Endothelial cell of umbilical vein (primary cell): ENCODE results near the gene TECTA. TPM values are rescaled to one million over a fixed set of nuclear protein-coding genes. Genes with fewer than 3 reads are reported as not detected.

ENCODE experiments used
- BruUV-seq: library from RNA; stranded (reverse); fragments of 400-500 nt; replicated peaks from 2 replicates; lab custom pipeline; 2021; lab: Mats Ljungman, UMichigan
- CTCF ChIA-PET: fragments of 300-600, 350-600 bp; sonication (Branson Sonifier 250); formaldehyde crosslinking; loops from one replicate; lab custom pipeline; 2021; ENCODE audit warnings: antibody characterized with exemption, inconsistent platforms; lab: Charles Lee
- POLR2A ChIA-PET: fragments of 300-600, 350-600 bp; sonication (Branson Sonifier 250); formaldehyde crosslinking; loops from one replicate; lab custom pipeline; 2021; ENCODE audit warnings: antibody characterized with exemption, inconsistent platforms; lab: Charles Lee
- DNase-seq: peaks from one replicate; pipeline ENCODE4 v3.0.0-alpha.2; 2011; ENCODE audit warnings: low read depth, low spot score
- FAIRE-seq: peaks from 2 replicates; lab custom pipeline; 2011; peaks lifted over from hg19 to GRCh38; lab: Jason Lieb, UNC
- H2AFZ ChIP-seq: 2 replicates; pipeline ENCODE4 v1.6.0; 2012; ENCODE audit warnings: low read depth, low read length, control low read depth, inconsistent platforms
- H3K27ac ChIP-seq: 2 replicates; pipeline ENCODE4 v1.5.1; 2011; ENCODE audit warnings: low read depth, mild to moderate bottlenecking, control low read depth, low read length, moderate library complexity; ENCODE audit not compliant: insufficient read depth
- H3K27me3 ChIP-seq, 2 experiments: 2 replicates each; pipeline versions ENCODE4 v1.6.0 to v1.6.1; 2011; ENCODE audit warnings: low read length in 2 of 2, mixed read lengths in 1 of 2; ENCODE audit not compliant: control insufficient read depth in 2 of 2, insufficient read depth in 2 of 2
- H3K36me3 ChIP-seq, 2 experiments: 2 replicates in 1 of 2; 3 replicates in 1 of 2; pipeline ENCODE4 v1.5.1; 2011; ENCODE audit warnings: low read length in 2 of 2, mild to moderate bottlenecking in 1 of 2, moderate library complexity in 1 of 2; ENCODE audit not compliant: control insufficient read depth in 2 of 2, insufficient read depth in 2 of 2; ENCODE audit errors: extremely low read depth in 1 of 2
- H3K4me1 ChIP-seq: 3 replicates; pipeline ENCODE4 v1.5.1; 2011; ENCODE audit warnings: mild to moderate bottlenecking, low read length; ENCODE audit not compliant: control insufficient read depth, insufficient read depth; ENCODE audit errors: extremely low read depth
- H3K4me2 ChIP-seq: 2 replicates; pipeline ENCODE4 v1.6.1; 2011; ENCODE audit warnings: low read length, control low read depth, mixed read lengths; ENCODE audit not compliant: insufficient read depth
- H3K4me3 ChIP-seq, 3 experiments: fragments of 200-600 bp in 1 of 3; sonication (generic), shearing (Covaris generic) in 1 of 3; replicated peaks in 1 of 3; 2 replicates each; pipeline ENCODE4 v1.5.1; 2011 to 2016; ENCODE audit warnings: control low read depth in 3 of 3, low read length in 3 of 3, mild to moderate bottlenecking in 2 of 3, inconsistent platforms in 1 of 3, low read depth in 1 of 3, moderate library complexity in 1 of 3; ENCODE audit not compliant: insufficient read depth in 1 of 3
- H3K79me2 ChIP-seq: 2 replicates; pipeline ENCODE4 v1.6.0; 2012; ENCODE audit warnings: low read length, inconsistent platforms; ENCODE audit not compliant: control insufficient read depth, insufficient read depth
- H3K9ac ChIP-seq: replicated peaks from 2 replicates; pipeline ENCODE3; 2011; ENCODE audit warnings: low read length, control low read depth; ENCODE audit not compliant: insufficient read depth; ENCODE audit errors: extremely low read depth
- H3K9me1 ChIP-seq: replicated peaks from 3 replicates; pipeline ENCODE4 v1.6.0; 2011; ENCODE audit warnings: mild to moderate bottlenecking, low read length; ENCODE audit not compliant: control insufficient read depth, insufficient read depth; ENCODE audit errors: extremely low read depth
- H3K9me3 ChIP-seq: replicated peaks from 2 replicates; pipeline ENCODE4 v1.5.1; 2012; ENCODE audit warnings: low read length, inconsistent platforms; ENCODE audit not compliant: control insufficient read depth, insufficient read depth
- H4K20me1 ChIP-seq: replicated peaks from 2 replicates; pipeline ENCODE3; 2011; ENCODE audit warnings: mild to moderate bottlenecking, low read length; ENCODE audit not compliant: control insufficient read depth, insufficient read depth; ENCODE audit errors: extremely low read depth
- EZH2 ChIP-seq: IDR thresholded peaks from 2 replicates; pipeline ENCODE4 v1.6.1; 2012; ENCODE audit warnings: borderline replicate concordance, low read depth, mild to moderate bottlenecking, moderate library complexity, low read length, inconsistent platforms; ENCODE audit not compliant: severe bottlenecking
- FOS ChIP-seq: IDR thresholded peaks from 2 replicates; pipeline ENCODE4 v1.6.1; 2011; ENCODE audit warnings: mild to moderate bottlenecking, low read length, moderate library complexity, borderline replicate concordance; ENCODE audit not compliant: insufficient read depth
- GATA2 ChIP-seq: IDR thresholded peaks from 2 replicates; pipeline ENCODE4 v1.7.0; 2011; ENCODE audit warnings: low read depth, mild to moderate bottlenecking, moderate library complexity, mixed read lengths, low read length; ENCODE audit not compliant: insufficient read length, insufficient read depth
- JUN ChIP-seq: IDR thresholded peaks from 2 replicates; pipeline ENCODE4 v1.6.1; 2011; ENCODE audit warnings: borderline replicate concordance, low read depth; ENCODE audit not compliant: insufficient read length, insufficient read depth
- MYC ChIP-seq: IDR thresholded peaks from one replicate; pipeline ENCODE4 v1.6.1; 2011; ENCODE audit warnings: mild to moderate bottlenecking, low read depth, low read length
- POLR2A ChIP-seq: IDR thresholded peaks from 2 replicates; pipeline ENCODE4 v1.6.1; 2012; ENCODE audit warnings: low read depth, mild to moderate bottlenecking, control low read depth, low read length
- POLR2AphosphoS5 ChIP-seq: IDR thresholded peaks from 2 replicates; pipeline ENCODE4 v1.6.1; 2012; ENCODE audit warnings: low read depth, mild to moderate bottlenecking, control low read depth, low read length, moderate library complexity; ENCODE audit not compliant: insufficient read depth
- dilution Hi-C: fragments of 300-500 bp; cut with MboI; formaldehyde crosslinking; loops from one replicate; pipeline ENCODE4 v1.15.0; 2019; ENCODE audit warnings: low sequenced_read_pairs; ENCODE audit not compliant: extremely low pct_ligation_motif_present
- intact Hi-C: fragments of 100-400 bp; cut with micrococcal nuclease; formaldehyde crosslinking; loops from one replicate; pipeline ENCODE4 v1.10.0; 2022
- polyA plus RNA-seq, 4 experiments: library from polyadenylated mRNA; depleted of rRNA in 3 of 4; stranded (reverse) in 3 of 4; unstranded in 1 of 4; fragments of >200 nt; gene quantifications; 2 replicates each; pipeline versions ENCODE4 v1.2.1 to v1.2.3, GENCODE V29; 2011 to 2012; ENCODE audit warnings: missing spikeins in 1 of 4
- total RNA-seq: library from RNA; stranded (reverse); gene quantifications from 2 replicates; pipeline ENCODE4 v1.2.3, GENCODE V29; 2021
- TF ChIP-seq, protein P1 (sequence below): IDR thresholded peaks from 2 replicates; pipeline ENCODE4 v1.6.1; 2011; ENCODE audit not compliant: insufficient read depth, insufficient read length
- TF ChIP-seq, protein P2 (sequence below), 2 donors: IDR thresholded peaks; 1 replicate in 1 of 2; 2 replicates in 1 of 2; pipeline ENCODE4 v1.5.1; 2011; ENCODE audit warnings: low read length in 2 of 2, mild to moderate bottlenecking in 2 of 2, moderate library complexity in 2 of 2, control low read depth in 1 of 2, inconsistent platforms in 1 of 2, low read depth in 1 of 2; ENCODE audit not compliant: insufficient read depth in 1 of 2; ENCODE audit errors: extremely low read depth in 1 of 2

Gene TECTA
- total and polyA plus RNA-seq, 2 donors (not counting 3 experiments of a cell fraction or from before 2014, with no cell fraction given): 0.44 to 0.69 TPM

- H2AFZ ChIP-seq: no peak overlapping the region
- no peaks in the 10 kb centered on the region for H3K27me3 ChIP-seq
- no peak overlapping the region for H3K27ac ChIP-seq
- H3K4me3 ChIP-seq: no peak overlapping the region
- no TSS peak for BruUV-seq
- H3K9me1 ChIP-seq: no peaks in the 10 kb centered on the region
- POLR2A ChIA-PET: no interaction called here
- H3K9ac ChIP-seq: no peak overlapping the region
- no peaks in the 10 kb centered on the region for H3K4me1 ChIP-seq
- CTCF ChIA-PET: interaction anchor here (2.7 kb wide), 1 partner anchor 15 kb away, joined by 9 read pairs; no protein-coding TSS in a partner anchor
- no peak overlapping the region for H3K4me2 ChIP-seq
- no peaks in the 10 kb centered on the region for H3K36me3 ChIP-seq
- H3K9me3 ChIP-seq: no peaks in the 10 kb centered on the region
- FAIRE-seq: no peak
- dilution Hi-C loops (no loop called here), intact Hi-C loops (no loop called here)
- no peaks in the 10 kb centered on the region for H4K20me1 ChIP-seq
- TF ChIP-seq, protein P1, sequence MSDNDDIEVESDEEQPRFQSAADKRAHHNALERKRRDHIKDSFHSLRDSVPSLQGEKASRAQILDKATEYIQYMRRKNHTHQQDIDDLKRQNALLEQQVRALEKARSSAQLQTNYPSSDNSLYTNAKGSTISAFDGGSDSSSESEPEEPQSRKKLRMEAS: no peak
- no peak for TF ChIP-seq JUN
- TF ChIP-seq MYC: no peak
- TF ChIP-seq, protein P2, sequence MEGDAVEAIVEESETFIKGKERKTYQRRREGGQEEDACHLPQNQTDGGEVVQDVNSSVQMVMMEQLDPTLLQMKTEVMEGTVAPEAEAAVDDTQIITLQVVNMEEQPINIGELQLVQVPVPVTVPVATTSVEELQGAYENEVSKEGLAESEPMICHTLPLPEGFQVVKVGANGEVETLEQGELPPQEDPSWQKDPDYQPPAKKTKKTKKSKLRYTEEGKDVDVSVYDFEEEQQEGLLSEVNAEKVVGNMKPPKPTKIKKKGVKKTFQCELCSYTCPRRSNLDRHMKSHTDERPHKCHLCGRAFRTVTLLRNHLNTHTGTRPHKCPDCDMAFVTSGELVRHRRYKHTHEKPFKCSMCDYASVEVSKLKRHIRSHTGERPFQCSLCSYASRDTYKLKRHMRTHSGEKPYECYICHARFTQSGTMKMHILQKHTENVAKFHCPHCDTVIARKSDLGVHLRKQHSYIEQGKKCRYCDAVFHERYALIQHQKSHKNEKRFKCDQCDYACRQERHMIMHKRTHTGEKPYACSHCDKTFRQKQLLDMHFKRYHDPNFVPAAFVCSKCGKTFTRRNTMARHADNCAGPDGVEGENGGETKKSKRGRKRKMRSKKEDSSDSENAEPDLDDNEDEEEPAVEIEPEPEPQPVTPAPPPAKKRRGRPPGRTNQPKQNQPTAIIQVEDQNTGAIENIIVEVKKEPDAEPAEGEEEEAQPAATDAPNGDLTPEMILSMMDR (IDR thresholded peaks at IDR 0.05; ENCODE audit: extremely low read depth in 1 of 2, insufficient read depth in 1 of 2, low read depth in 1 of 2, low read length in 2 of 2): no peak
- TF ChIP-seq GATA2: no peak
- TF ChIP-seq POLR2A: no peak
- DNase-seq: no peak
- no peaks in the 10 kb centered on the region for H3K79me2 ChIP-seq
Observed at GRCh38 chr11:121180183-121180582, 79.1 kb downstream of the TECTA start.

DNA sequence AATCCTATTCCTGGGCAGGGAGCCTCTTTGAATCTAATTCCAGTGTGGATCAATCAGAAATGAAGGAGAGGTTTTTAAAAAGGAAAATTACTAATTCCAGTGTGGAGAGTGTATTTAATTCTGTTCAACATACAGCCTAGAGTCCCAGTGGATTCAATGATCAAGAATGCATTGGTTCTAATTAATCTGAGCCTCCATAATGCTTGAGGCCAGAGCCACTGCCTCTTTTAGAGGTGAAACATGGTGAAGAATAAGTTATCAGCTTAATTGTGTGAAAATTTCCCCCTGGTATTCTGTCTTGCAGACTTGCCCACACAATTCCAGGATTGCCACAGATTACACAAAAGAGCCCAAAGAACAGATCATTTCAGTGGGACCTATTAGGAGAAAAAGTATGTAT, 87.7 kb downstream of the TECTA start:
- ChIA-PET CTCF (no interaction called here), POLR2A (no interaction called here)
- Histone ChIP-seq H4K20me1 (no peaks in the 10 kb centered on the region), H2AFZ (no peak overlapping the region), H3K4me1 (no peaks in the 10 kb centered on the region), H3K9me1 (no peaks in the 10 kb centered on the region), H3K36me3 (no peaks in the 10 kb centered on the region), H3K4me3 (no peak overlapping the region), H3K4me2 (no peak overlapping the region), H3K9ac (no peak overlapping the region), H3K79me2 (no peaks in the 10 kb centered on the region), H3K27me3 (no peaks in the 10 kb centered on the region), H3K9me3 (no peaks in the 10 kb centered on the region), H3K27ac (no peak overlapping the region)
- TF ChIP-seq POLR2A (no peak), MYC (no peak), FOS (no peak), GATA2 (no peak), POLR2AphosphoS5 (no peak), EZH2 (no peak), JUN (no peak)
- TF ChIP-seq, protein P2 (IDR thresholded peaks at IDR 0.05; ENCODE audit: extremely low read depth in 1 of 2, insufficient read depth in 1 of 2, low read depth in 1 of 2, low read length in 2 of 2): no peak
- TF ChIP-seq, protein P1: no peak
- no TSS peak for BruUV-seq
- DNase-seq: no peak
- intact Hi-C loops: no loop called here
- FAIRE-seq: no peak
- dilution Hi-C loops: no loop called here
